HepG2 (cell line): ENCODE results near the gene UTF1. TPM values are rescaled to one million over a fixed set of nuclear protein-coding genes. Genes with fewer than 3 reads are reported as not detected.
A peak's percentile ranks its signal among the peaks of the same experiment; 100 is the strongest.

Experiments
- ATAC-seq: fragments of 200-7000 bp; cut with Tn5 transposase; 3 replicates; pipeline ENCODE4 v1.9.1; 2020; ENCODE audit warnings: mild to moderate bottlenecking, moderate library complexity
- BruUV-seq: library from RNA; stranded (reverse); fragments of 400-500 nt; replicated peaks from 2 replicates; lab custom pipeline; 2021; lab: Mats Ljungman, UMichigan
- CTCF ChIA-PET: fragments of 300-600 bp; formaldehyde crosslinking; extraction: SDS; loops from one replicate; lab custom pipeline; 2021; ENCODE audit warnings: low total read pairs, inconsistent platforms, low intra/inter-chr PET ratio; lab: Yijun Ruan, JAX
- POLR2A ChIA-PET: fragments of 350-600 bp; sonication (Branson Sonifier 250); formaldehyde crosslinking; loops from one replicate; lab custom pipeline; 2020; ENCODE audit warnings: antibody characterized with exemption, inconsistent platforms; lab: Yijun Ruan, JAX
- DNase-seq: peaks from one replicate; pipeline ENCODE4 v3.0.0-alpha.2; 2015; ENCODE audit warnings: low spot score
- FAIRE-seq: peaks from 3 replicates; lab custom pipeline; 2011; peaks lifted over from hg19 to GRCh38; lab: Jason Lieb, UNC
- H2AFZ ChIP-seq: one replicate; pipeline ENCODE4 v1.6.1; 2011; ENCODE audit warnings: low read length, inconsistent platforms
- H3K27ac ChIP-seq: fragments of 300-600 bp; 3 replicates; pipeline ENCODE4 v1.8.0; 2011; ENCODE audit warnings: mixed run types, mild to moderate bottlenecking, mixed read lengths, low read length, inconsistent platforms; ENCODE audit not compliant: insufficient read depth; ENCODE audit errors: extremely low read length
- H3K27me3 ChIP-seq, 2 experiments: fragments of 200-600 bp in 1 of 2; 2 replicates in 1 of 2; 3 replicates in 1 of 2; pipeline versions ENCODE4 v1.6.0 to v1.8.0; 2011; ENCODE audit warnings: low read length in 2 of 2, mild to moderate bottlenecking in 2 of 2, moderate library complexity in 2 of 2, inconsistent platforms in 1 of 2; ENCODE audit not compliant: insufficient read depth in 2 of 2, control insufficient read depth in 1 of 2
- H3K36me3 ChIP-seq, 2 experiments: fragments of 200-600 bp in 1 of 2; replicated peaks in 1 of 2; 2 replicates in 1 of 2; 3 replicates in 1 of 2; pipeline versions ENCODE4 v1.5.1 to v1.8.0; 2011; ENCODE audit warnings: low read length in 2 of 2, inconsistent platforms in 1 of 2; ENCODE audit not compliant: insufficient read depth in 2 of 2, control insufficient read depth in 1 of 2
- H3K4me1 ChIP-seq: 2 replicates; pipeline ENCODE4 v1.5.1; 2012; ENCODE audit warnings: low read length, inconsistent platforms; ENCODE audit not compliant: insufficient read depth
- H3K4me2 ChIP-seq: 2 replicates; pipeline ENCODE4 v1.6.0; 2011; ENCODE audit warnings: low read depth, low read length, inconsistent platforms
- H3K4me3 ChIP-seq, 3 experiments: fragments of 200-600 bp in 1 of 3; sonication (generic), shearing (Covaris generic) in 1 of 3; replicated peaks in 1 of 3; 2 replicates each; pipeline ENCODE4 v1.5.1; 2011 to 2016; ENCODE audit warnings: low read length in 3 of 3, inconsistent platforms in 2 of 3, low read depth in 2 of 3, mild to moderate bottlenecking in 2 of 3, control low read depth in 1 of 3, mixed read lengths in 1 of 3; ENCODE audit not compliant: insufficient read depth in 1 of 3
- H3K79me2 ChIP-seq: one replicate; pipeline ENCODE4 v1.6.1; 2011; ENCODE audit warnings: low read length, inconsistent platforms; ENCODE audit not compliant: insufficient read depth
- H3K9ac ChIP-seq: 2 replicates; pipeline ENCODE4 v1.6.0; 2011; ENCODE audit warnings: mild to moderate bottlenecking, low read depth, low read length, inconsistent platforms; ENCODE audit not compliant: insufficient read depth
- H3K9me3 ChIP-seq: 2 replicates; pipeline ENCODE4 v1.5.1; 2012; ENCODE audit warnings: mild to moderate bottlenecking, low read length
- H4K20me1 ChIP-seq: 2 replicates; pipeline ENCODE4 v1.6.0; 2011; ENCODE audit warnings: inconsistent platforms, mild to moderate bottlenecking, low read length, moderate library complexity; ENCODE audit not compliant: insufficient read depth
- EZH2 ChIP-seq: conservative IDR thresholded peaks from 2 replicates; pipeline ENCODE4 v1.6.1; 2012; ENCODE audit warnings: mild to moderate bottlenecking, low read depth, low read length, moderate library complexity
- FOSL2 ChIP-seq: sonication (generic); formaldehyde crosslinking; IDR thresholded peaks from 2 replicates; pipeline ENCODE4 v1.4.0; 2020; ENCODE audit warnings: missing genetic modification reagents
- HMG20A ChIP-seq: IDR thresholded peaks from 2 replicates; pipeline ENCODE4 v1.6.1; 2016; ENCODE audit warnings: borderline replicate concordance
- RAD51 ChIP-seq: fragments of 450-650 bp; IDR thresholded peaks from 2 replicates; pipeline ENCODE4 v1.6.1; 2016; ENCODE audit warnings: borderline replicate concordance
- TBX3 ChIP-seq: fragments of 450-650 bp; IDR thresholded peaks from 2 replicates; pipeline ENCODE4 v1.6.1; 2017; ENCODE audit warnings: antibody characterized with exemption, mild to moderate bottlenecking, inconsistent platforms, borderline replicate concordance
- ZNF3 ChIP-seq: IDR thresholded peaks from 2 replicates; pipeline ENCODE4 v1.7.0; 2017; ENCODE audit warnings: inconsistent platforms
- ZNF382 ChIP-seq: sonication (generic); formaldehyde crosslinking; IDR thresholded peaks from 2 replicates; pipeline ENCODE4 v1.5.0; 2020; ENCODE audit warnings: missing genetic modification reagents, mild to moderate bottlenecking, borderline replicate concordance
- WGBS: methylation state at CpG from one replicate; pipeline ENCODE4 v1.1.6; 2017; ENCODE audit warnings: low lambda C conversion rate; 5-methylcytosine and 5-hydroxymethylcytosine counted together
- in situ Hi-C: cut with HindIII; loops from 2 replicates; pipeline ENCODE4 v1.10.0; 2017; ENCODE audit warnings: low pct_unique_long_range_greater_than_20kb; ENCODE audit not compliant: extremely low pct_ligation_motif_present
- intact Hi-C: fragments of 100-400 bp; cut with micrococcal nuclease; formaldehyde crosslinking; loops from one replicate; pipeline ENCODE4 v1.10.0; 2022; ENCODE audit not compliant: unreplicated experiment
- polyA plus RNA-seq, 8 experiments: library from polyadenylated mRNA; depleted of rRNA in 3 of 8; stranded (reverse) in 7 of 8; unstranded in 1 of 8; fragments of >200 nt; fragmentation: Illumina TruSeq in 4 of 8; extraction: Trizol in 4 of 8; gene quantifications; 2 replicates each; pipeline versions ENCODE4 v1.2.1 to v1.2.3, GENCODE V29; 2011 to 2016; ENCODE audit warnings: low read depth in 4 of 8, missing spikeins in 1 of 8, mixed read lengths in 1 of 8; ENCODE audit not compliant: insufficient read depth in 1 of 8
- total RNA-seq, 5 experiments: library from RNA; depleted of rRNA; stranded (reverse); fragments of >200 nt; fragmentation: Illumina TruSeq; extraction: Trizol; gene quantifications; 2 replicates each; pipeline ENCODE4 v1.2.3, GENCODE V29; 2016; ENCODE audit warnings: low read depth in 1 of 5
- TF ChIP-seq, protein P1 (sequence below): sonication (generic); formaldehyde crosslinking; IDR thresholded peaks from 2 replicates; pipeline ENCODE4 v1.4.0; 2020; ENCODE audit warnings: mild to moderate bottlenecking, missing genetic modification reagents

The UTF1 gene
- total and polyA plus RNA-seq, 2 of the 13 experiments (the other 11 are each of a cell fraction or from before 2014, with no cell fraction given): not detected

DNA sequence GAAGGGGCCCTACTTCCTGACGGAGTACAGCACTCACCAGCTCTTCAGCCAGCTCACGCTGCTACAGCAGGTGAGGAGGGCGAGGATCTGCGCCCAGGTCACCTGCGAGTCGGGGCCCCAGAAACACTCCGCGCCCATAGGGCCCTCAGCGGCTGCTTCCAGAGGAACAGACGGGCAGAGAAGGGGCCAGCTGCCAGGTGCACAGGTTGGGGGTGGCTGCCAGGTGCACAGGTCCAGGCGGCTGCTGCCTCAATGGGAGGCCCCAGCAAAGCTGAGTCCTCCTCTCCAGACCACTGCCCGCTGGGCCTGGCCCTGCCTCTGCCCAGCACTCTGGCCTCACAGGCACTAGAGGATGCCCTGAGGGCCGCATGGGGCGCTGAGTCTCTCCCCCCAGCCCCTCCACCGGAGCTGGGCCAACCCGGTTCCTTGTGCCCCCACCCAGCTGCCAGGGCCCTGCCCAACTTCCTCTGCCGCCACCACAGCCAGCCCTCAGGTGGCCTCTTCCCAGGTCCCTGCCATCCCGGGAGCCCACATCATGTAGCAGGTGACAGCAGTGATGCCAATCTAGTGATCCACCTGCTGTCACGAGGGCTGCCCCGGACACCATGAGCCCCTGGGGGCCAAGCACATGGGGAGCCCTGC, 17.0 kb upstream of the UTF1 start:
- peaks cover 7 to 60% of the 10 kb centered on the region in 2 experiments; a peak in 4 of 5 replicates for H3K27me3 ChIP-seq
- no peak overlapping the region for H3K27ac ChIP-seq
- no peaks in the 10 kb centered on the region for H3K9me3 ChIP-seq
- H4K20me1 ChIP-seq: peaks cover 5% of the 10 kb centered on the region; the same call in 1 of the 2 replicates
- no peaks in the 10 kb centered on the region for H3K36me3 ChIP-seq
- ChIA-PET POLR2A (no interaction called here), CTCF (no interaction called here)
- H2AFZ ChIP-seq: no peak overlapping the region
- H3K4me3 ChIP-seq: no peak overlapping the region
- peak; percentile 51; the same call in 1 of the 2 replicates for TF ChIP-seq EZH2
- no peak for TF ChIP-seq FOSL2 (CRISPR knock-in tag)
- TF ChIP-seq TBX3: no peak
- no peak for TF ChIP-seq HMG20A
- TF ChIP-seq, protein P1, sequence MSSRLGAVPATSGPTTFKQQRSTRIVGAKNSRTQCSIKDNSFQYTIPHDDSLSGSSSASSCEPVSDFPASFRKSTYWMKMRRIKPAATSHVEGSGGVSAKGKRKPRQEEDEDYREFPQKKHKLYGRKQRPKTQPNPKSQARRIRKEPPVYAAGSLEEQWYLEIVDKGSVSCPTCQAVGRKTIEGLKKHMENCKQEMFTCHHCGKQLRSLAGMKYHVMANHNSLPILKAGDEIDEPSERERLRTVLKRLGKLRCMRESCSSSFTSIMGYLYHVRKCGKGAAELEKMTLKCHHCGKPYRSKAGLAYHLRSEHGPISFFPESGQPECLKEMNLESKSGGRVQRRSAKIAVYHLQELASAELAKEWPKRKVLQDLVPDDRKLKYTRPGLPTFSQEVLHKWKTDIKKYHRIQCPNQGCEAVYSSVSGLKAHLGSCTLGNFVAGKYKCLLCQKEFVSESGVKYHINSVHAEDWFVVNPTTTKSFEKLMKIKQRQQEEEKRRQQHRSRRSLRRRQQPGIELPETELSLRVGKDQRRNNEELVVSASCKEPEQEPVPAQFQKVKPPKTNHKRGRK (CRISPR knock-in tag): no peak
- no peak for TF ChIP-seq ZNF382 (CRISPR knock-in tag)
- TF ChIP-seq ZNF3 (CRISPR knock-in tag): no peak
- no peak for TF ChIP-seq RAD51
- in situ Hi-C loops: no loop called here
- 63% methylated on average over 4 of the region's 20 CpGs for WGBS
- no peak overlapping the region for H3K9ac ChIP-seq
- intact Hi-C loops: no loop called here
- DNase-seq (no peak), ATAC-seq (no peak), FAIRE-seq (no peak)
- no peaks in the 10 kb centered on the region for H3K4me1 ChIP-seq
- no peaks in the 10 kb centered on the region for H3K79me2 ChIP-seq
- no TSS peak for BruUV-seq
- H3K4me2 ChIP-seq: no peak overlapping the region
